SK-N-MC (cell line): Measurements from ENCODE around the gene FAM98C.

ENCODE experiments used
- EZH2 ChIP-seq: fragments of 200-600 bp; sonication (generic); IDR thresholded peaks from one replicate; pipeline ENCODE4 v1.6.1; 2017; ENCODE audit warnings: antibody characterized with exemption
- FOXP2 ChIP-seq: optimal IDR thresholded peaks from 2 replicates; pipeline ENCODE3; 2011; ENCODE audit warnings: mild to moderate bottlenecking, moderate library complexity; ENCODE audit not compliant: insufficient read depth; ENCODE audit errors: extremely low read length, control extremely low read depth
- POLR2AphosphoS5 ChIP-seq: IDR thresholded peaks from 2 replicates; pipeline ENCODE4 v1.6.1; 2012; ENCODE audit warnings: mild to moderate bottlenecking, low read depth, low read length, borderline replicate concordance

DNA sequence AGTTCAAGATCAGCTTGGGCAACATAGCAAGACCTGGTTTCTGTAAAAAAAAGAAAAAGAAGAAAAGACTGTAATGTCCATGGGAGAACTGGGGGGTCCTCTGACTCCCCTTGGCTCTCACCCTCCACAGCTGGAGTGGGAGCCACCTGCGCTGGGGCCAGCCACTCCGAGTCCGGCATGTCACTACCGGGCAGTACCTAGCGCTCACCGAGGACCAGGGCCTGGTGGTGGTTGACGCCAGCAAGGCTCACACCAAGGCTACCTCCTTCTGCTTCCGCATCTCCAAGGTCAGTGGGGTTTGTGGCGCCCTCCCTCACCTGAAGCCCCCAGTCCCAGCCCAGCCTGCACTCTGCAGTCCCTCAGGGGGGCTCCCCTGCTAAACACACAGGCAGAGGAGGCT, 45.3 kb downstream of the FAM98C start:
- no peak for TF ChIP-seq POLR2AphosphoS5
- TF ChIP-seq EZH2, result no peak
- no peak for TF ChIP-seq FOXP2
